ENCODE measurements around the gene ATP5F1B.

The ATP5F1B gene

GRCh38 chr12:56616244-56616643, 29.5 kb downstream of the ATP5F1B start:
- no peak for DNase-seq

- DNase-seq = no peak
Measured at GRCh38 chr12:56614627-56615026, 31.2 kb downstream of the ATP5F1B start.

- no peak for DNase-seq
Measured at GRCh38 chr12:56604355-56604754, 41.4 kb downstream of the ATP5F1B start.

- no peak for DNase-seq
Measured at GRCh38 chr12:56602239-56602638, 43.5 kb downstream of the ATP5F1B start.

- DNase-seq = no peak
Measured at GRCh38 chr12:56601503-56601902, 44.3 kb downstream of the ATP5F1B start.

- no peak for DNase-seq
Measured at GRCh38 chr12:56600753-56601152, 45.0 kb downstream of the ATP5F1B start.

- no peak for DNase-seq
Measured at GRCh38 chr12:56599797-56600196, 46.0 kb downstream of the ATP5F1B start.

- DNase-seq = no peak
Measured at GRCh38 chr12:56599041-56599440, 46.7 kb downstream of the ATP5F1B start.

GRCh38 chr12:56596815-56597214, 49.0 kb downstream of the ATP5F1B start:
- no peak for DNase-seq

GRCh38 chr12:56593909-56594621, 51.7 kb downstream of the ATP5F1B start:
- DNase-seq = peak; percentile 33

GRCh38 chr12:56591961-56592360, 53.8 kb downstream of the ATP5F1B start:
- no peak for DNase-seq

GRCh38 chr12:56591126-56591525, 54.7 kb downstream of the ATP5F1B start:
- DNase-seq = no peak

- peak; percentile 3 for DNase-seq
Measured at GRCh38 chr12:56590237-56590830, 55.5 kb downstream of the ATP5F1B start.

- DNase-seq = no peak
Measured at GRCh38 chr12:56589783-56590182, 56.0 kb downstream of the ATP5F1B start.
